B cell (primary cell): ENCODE measurements around the gene NTM. TPM values are rescaled to one million over a fixed set of nuclear protein-coding genes. Genes with fewer than 3 reads are reported as not detected.

ENCODE experiments used
- ATAC-seq: fragments of 200-7000 bp; cut with Tn5 transposase; one replicate; pipeline ENCODE4 v1.10.0; 2021; ENCODE audit warnings: low read depth, mild to moderate bottlenecking, moderate number of reproducible peaks, moderate library complexity
- CTCF ChIA-PET: fragments of 350-600 bp; sonication (Branson Sonifier 250); formaldehyde crosslinking; loops from one replicate; lab custom pipeline; 2021; ENCODE audit warnings: antibody characterized with exemption, inconsistent platforms; lab: Charles Lee
- POLR2A ChIA-PET: fragments of 350-600 bp; sonication (Branson Sonifier 250); formaldehyde crosslinking; loops from one replicate; lab custom pipeline; 2021; ENCODE audit warnings: antibody characterized with exemption; lab: Charles Lee
- DNase-seq: peaks from one replicate; pipeline ENCODE4 v3.0.0; 2013
- H2AFZ ChIP-seq: 2 replicates; pipeline ENCODE4 v1.6.1; 2012; ENCODE audit warnings: mild to moderate bottlenecking, low read depth, low read length; ENCODE audit not compliant: insufficient read depth, poor library complexity, severe bottlenecking
- H3K27ac ChIP-seq, 2 donors: 1 replicate in 1 of 2; 2 replicates in 1 of 2; pipeline ENCODE4 v1.5.1; 2012 to 2013; ENCODE audit warnings: low read length in 2 of 2, mild to moderate bottlenecking in 2 of 2, moderate library complexity in 1 of 2
- H3K27me3 ChIP-seq, 4 experiments: fragments of 200-600 bp in 1 of 4; sonication (generic) in 1 of 4; replicated peaks in 1 of 4; 1 replicate in 2 of 4; 2 replicates in 2 of 4; pipeline versions ENCODE4 v1.6.1 to v1.7.0; 2013 to 2016; ENCODE audit warnings: low read length in 3 of 4, mild to moderate bottlenecking in 2 of 4, mixed read lengths in 1 of 4, moderate library complexity in 1 of 4; ENCODE audit not compliant: insufficient read depth in 4 of 4, control insufficient read depth in 3 of 4; ENCODE audit errors: control extremely low read depth in 1 of 4
- H3K36me3 ChIP-seq, 2 experiments: replicated peaks in 1 of 2; 1 replicate in 1 of 2; 2 replicates in 1 of 2; pipeline versions ENCODE4 v1.6.1 to v1.7.1; 2013; ENCODE audit warnings: low read length in 1 of 2; ENCODE audit not compliant: insufficient read depth in 2 of 2, control insufficient read depth in 1 of 2; ENCODE audit errors: control extremely low read depth in 1 of 2, extremely low read depth in 1 of 2
- H3K4me1 ChIP-seq, 2 donors: fragments of 200-600 bp in 1 of 2; sonication (generic) in 1 of 2; 1 replicate in 1 of 2; 2 replicates in 1 of 2; pipeline versions ENCODE4 v1.5.1 to v1.6.1; 2013 to 2017; ENCODE audit warnings: low read length in 2 of 2; ENCODE audit not compliant: control insufficient read depth in 2 of 2, insufficient read depth in 2 of 2
- H3K4me2 ChIP-seq: replicated peaks from 2 replicates; pipeline ENCODE3; 2012; ENCODE audit warnings: mild to moderate bottlenecking, low read depth, low read length; ENCODE audit not compliant: poor library complexity, severe bottlenecking
- H3K4me3 ChIP-seq, 5 experiments: fragments of 200-600 bp in 1 of 5; sonication (generic) in 1 of 5; 1 replicate in 3 of 5; 2 replicates in 2 of 5; pipeline versions ENCODE4 v1.5.1 to v1.7.0; 2011 to 2016; ENCODE audit warnings: low read length in 4 of 5, mild to moderate bottlenecking in 4 of 5, low read depth in 2 of 5, control low read depth in 1 of 5, moderate library complexity in 1 of 5; ENCODE audit not compliant: insufficient read depth in 1 of 5; ENCODE audit errors: control extremely low read depth in 1 of 5, extremely low read depth in 1 of 5
- H3K79me2 ChIP-seq: fragments of 200-600 bp; sonication (generic); one replicate; pipeline ENCODE4 v1.6.0; 2016; ENCODE audit warnings: low read length; ENCODE audit not compliant: control insufficient read depth, insufficient read depth
- H3K9ac ChIP-seq: fragments of 200-600 bp; sonication (generic); 2 replicates; pipeline ENCODE4 v1.6.1; 2017; ENCODE audit warnings: mild to moderate bottlenecking, low read length, moderate library complexity
- H3K9me3 ChIP-seq, 3 donors: one replicate each; pipeline versions ENCODE4 v1.6.1 to v1.7.1; 2013; ENCODE audit warnings: low read length in 2 of 3; ENCODE audit not compliant: control insufficient read depth in 2 of 3, insufficient read depth in 1 of 3; ENCODE audit errors: control extremely low read depth in 1 of 3
- H4K20me1 ChIP-seq: 2 replicates; pipeline ENCODE4 v1.6.0; 2012; ENCODE audit warnings: mild to moderate bottlenecking, low read length; ENCODE audit not compliant: insufficient read depth, control insufficient read depth, poor library complexity, severe bottlenecking
- H3K27ac Mint-ChIP-seq: one replicate; pipeline ENCODE4 v1.8.0; 2021; ENCODE audit warnings: mixed read lengths
- H3K27me3 Mint-ChIP-seq: one replicate; pipeline ENCODE4 v1.8.0; 2021; ENCODE audit warnings: mixed read lengths
- H3K4me1 Mint-ChIP-seq: one replicate; pipeline ENCODE4 v1.8.0; 2021; ENCODE audit warnings: mixed read lengths
- H3K4me3 Mint-ChIP-seq: one replicate; pipeline ENCODE4 v1.8.0; 2021; ENCODE audit warnings: mixed read lengths
- H3K9me3 Mint-ChIP-seq: one replicate; pipeline ENCODE4 v1.8.0; 2022; ENCODE audit warnings: mixed read lengths; ENCODE audit not compliant: insufficient read depth
- EZH2 ChIP-seq: IDR thresholded peaks from 2 replicates; pipeline ENCODE4 v1.6.1; 2012; ENCODE audit warnings: borderline replicate concordance, low read depth, mild to moderate bottlenecking, moderate library complexity, low read length; ENCODE audit not compliant: insufficient read depth, poor library complexity, severe bottlenecking
- WGBS: methylation state at CpG from one replicate; pipeline ENCODE4 v1.1.5; 2013; ENCODE audit warnings: missing lambda C conversion rate; ENCODE audit not compliant: insufficient coverage; 5-methylcytosine and 5-hydroxymethylcytosine counted together
- intact Hi-C: fragments of 100-400 bp; cut with micrococcal nuclease; formaldehyde crosslinking; loops from one replicate; pipeline ENCODE4 v1.10.0; 2022
- polyA plus RNA-seq: library from polyadenylated mRNA; depleted of rRNA; stranded (reverse); fragments of >200 nt; gene quantifications from 2 replicates; pipeline ENCODE4 v1.2.3, GENCODE V29; 2012
- total RNA-seq, 2 donors: library from RNA; stranded (reverse); fragments of 120-200 nt in 1 of 2; gene quantifications; 1 replicate in 1 of 2; 2 replicates in 1 of 2; pipeline versions ENCODE4 v1.2.3 to v1.2.4, GENCODE V29; 2013 to 2022
- TF ChIP-seq, protein P1 (sequence below): fragments of 200-600 bp; IDR thresholded peaks from one replicate; pipeline ENCODE4 v1.8.0; 2022; ENCODE audit warnings: antibody characterized with exemption, mild to moderate bottlenecking

NTM gene
- total and polyA plus RNA-seq, 2 donors (not counting 1 experiment from before 2014, with no cell fraction given), result not detected

DNA sequence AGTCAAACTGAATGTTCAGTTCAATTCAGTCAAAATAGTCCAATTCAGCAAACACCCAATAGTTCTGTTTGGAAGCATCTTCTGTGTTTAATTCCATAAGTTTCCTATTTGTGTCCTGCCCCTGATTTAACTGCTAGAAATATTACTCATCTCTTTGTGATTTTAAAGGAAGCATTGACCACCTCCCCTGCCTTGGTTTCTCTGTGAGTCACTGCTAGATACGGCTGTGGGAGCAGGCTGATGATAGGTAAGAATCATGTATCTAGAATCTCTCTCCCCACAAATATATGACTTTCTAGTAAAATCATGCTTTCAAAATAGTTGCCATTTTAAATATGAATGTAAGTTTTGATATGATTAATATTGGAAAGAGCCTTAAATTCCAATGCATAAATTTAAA, 888.5 kb downstream of the NTM start:
- Histone ChIP-seq H3K9ac (no peak overlapping the region), H2AFZ (no peak overlapping the region), H3K36me3 (no peaks in the 10 kb centered on the region), H3K4me3 (no peak overlapping the region), H3K27me3 (no peaks in the 10 kb centered on the region), H3K9me3 (peaks cover 0 to 14% (median 0%) of the 10 kb centered on the region in 3 donors), H3K4me2 (no peak overlapping the region), H3K27ac (no peak overlapping the region), H4K20me1 (no peaks in the 10 kb centered on the region), H3K79me2 (no peaks in the 10 kb centered on the region), H3K4me1 (no peaks in the 10 kb centered on the region)
- H3K9me3 Mint-ChIP-seq, result no peaks in the 10 kb centered on the region
- H3K27me3 Mint-ChIP-seq, result no peaks in the 10 kb centered on the region
- ChIA-PET POLR2A (no interaction called here), CTCF (no interaction called here)
- H3K4me3 Mint-ChIP-seq, result no peak overlapping the region
- H3K27ac Mint-ChIP-seq, result no peak overlapping the region
- WGBS, result no CpG with 5 or more reads among the region's 1 CpG
- DNase-seq (no peak), ATAC-seq (no peak)
- intact Hi-C loops, result no loop called here
- no peaks in the 10 kb centered on the region for H3K4me1 Mint-ChIP-seq
- TF ChIP-seq, protein P1, sequence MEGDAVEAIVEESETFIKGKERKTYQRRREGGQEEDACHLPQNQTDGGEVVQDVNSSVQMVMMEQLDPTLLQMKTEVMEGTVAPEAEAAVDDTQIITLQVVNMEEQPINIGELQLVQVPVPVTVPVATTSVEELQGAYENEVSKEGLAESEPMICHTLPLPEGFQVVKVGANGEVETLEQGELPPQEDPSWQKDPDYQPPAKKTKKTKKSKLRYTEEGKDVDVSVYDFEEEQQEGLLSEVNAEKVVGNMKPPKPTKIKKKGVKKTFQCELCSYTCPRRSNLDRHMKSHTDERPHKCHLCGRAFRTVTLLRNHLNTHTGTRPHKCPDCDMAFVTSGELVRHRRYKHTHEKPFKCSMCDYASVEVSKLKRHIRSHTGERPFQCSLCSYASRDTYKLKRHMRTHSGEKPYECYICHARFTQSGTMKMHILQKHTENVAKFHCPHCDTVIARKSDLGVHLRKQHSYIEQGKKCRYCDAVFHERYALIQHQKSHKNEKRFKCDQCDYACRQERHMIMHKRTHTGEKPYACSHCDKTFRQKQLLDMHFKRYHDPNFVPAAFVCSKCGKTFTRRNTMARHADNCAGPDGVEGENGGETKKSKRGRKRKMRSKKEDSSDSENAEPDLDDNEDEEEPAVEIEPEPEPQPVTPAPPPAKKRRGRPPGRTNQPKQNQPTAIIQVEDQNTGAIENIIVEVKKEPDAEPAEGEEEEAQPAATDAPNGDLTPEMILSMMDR, result no peak
- no peak for TF ChIP-seq EZH2

DNA sequence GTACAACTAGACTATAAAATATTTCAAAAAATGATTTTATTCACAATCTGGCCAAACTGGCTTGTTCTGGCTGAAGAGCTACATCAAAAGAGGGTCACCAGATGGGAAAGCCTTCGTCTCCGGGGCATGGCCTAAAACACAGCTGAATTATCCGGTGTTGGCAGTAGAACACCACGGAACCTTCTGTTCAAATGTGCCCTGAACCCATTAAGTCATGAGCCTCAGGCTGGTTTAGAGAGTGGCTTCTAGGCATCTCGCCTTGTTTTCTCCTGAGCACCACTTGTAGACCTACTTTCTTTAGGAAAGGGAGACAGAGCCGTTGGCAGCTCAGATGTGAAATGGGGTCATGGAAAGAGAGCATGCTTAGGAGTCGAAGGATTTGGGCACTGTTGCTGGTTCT, 890.2 kb downstream of the NTM start:
- WGBS, result 79% methylated on average over 6 of the region's 7 CpGs
- ATAC-seq, result no peak
- Histone ChIP-seq H3K27ac (no peak overlapping the region), H3K9me3 (peaks cover 0 to 11% (median 0%) of the 10 kb centered on the region in 3 donors), H3K9ac (no peak overlapping the region), H3K27me3 (no peaks in the 10 kb centered on the region), H4K20me1 (no peaks in the 10 kb centered on the region), H3K4me1 (no peaks in the 10 kb centered on the region), H3K4me2 (no peak overlapping the region), H3K4me3 (no peak overlapping the region), H3K79me2 (no peaks in the 10 kb centered on the region), H2AFZ (no peak overlapping the region), H3K36me3 (no peaks in the 10 kb centered on the region)
- ChIA-PET CTCF (no interaction called here), POLR2A (no interaction called here)
- intact Hi-C loops, result no loop called here
- DNase-seq, result no peak
- no peak for TF ChIP-seq EZH2
- TF ChIP-seq, protein P1, result no peak
- H3K9me3 Mint-ChIP-seq, result no peaks in the 10 kb centered on the region
- H3K4me1 Mint-ChIP-seq, result no peaks in the 10 kb centered on the region
- no peaks in the 10 kb centered on the region for H3K27me3 Mint-ChIP-seq
- H3K27ac Mint-ChIP-seq, result no peak overlapping the region
- no peak overlapping the region for H3K4me3 Mint-ChIP-seq
